GM19238 (cell line): ENCODE measurements around the gene NPHP4.

Source experiments
- DNase-seq: peaks from one replicate; pipeline ENCODE4 v3.0.0; 2011; ENCODE audit warnings: low spot score; ENCODE audit not compliant: insufficient read length

The NPHP4 gene

GRCh38 chr1:5880630-5881405 is 111.4 kb downstream of the NPHP4 start:
- DNase-seq = no peak

DNA sequence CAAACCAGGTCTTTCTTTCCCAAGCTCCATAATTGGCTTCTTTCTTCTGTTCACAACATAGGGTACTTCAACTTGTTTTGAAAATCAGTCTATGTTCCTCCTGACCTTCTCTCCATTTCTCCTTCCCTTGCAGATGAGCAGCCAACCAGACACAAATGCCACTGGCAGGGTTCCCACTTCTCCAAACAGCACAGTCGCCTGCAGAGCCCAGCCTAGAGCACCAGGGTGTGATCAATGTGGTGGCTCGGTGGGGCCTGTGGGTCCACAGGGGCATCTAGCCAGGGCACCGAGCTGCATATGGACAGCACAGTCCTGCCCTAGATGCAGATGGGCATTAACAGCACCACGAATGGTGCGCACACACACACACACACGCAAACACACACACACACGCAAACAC is 112.8 kb downstream of the NPHP4 start:
- DNase-seq = no peak

DNA sequence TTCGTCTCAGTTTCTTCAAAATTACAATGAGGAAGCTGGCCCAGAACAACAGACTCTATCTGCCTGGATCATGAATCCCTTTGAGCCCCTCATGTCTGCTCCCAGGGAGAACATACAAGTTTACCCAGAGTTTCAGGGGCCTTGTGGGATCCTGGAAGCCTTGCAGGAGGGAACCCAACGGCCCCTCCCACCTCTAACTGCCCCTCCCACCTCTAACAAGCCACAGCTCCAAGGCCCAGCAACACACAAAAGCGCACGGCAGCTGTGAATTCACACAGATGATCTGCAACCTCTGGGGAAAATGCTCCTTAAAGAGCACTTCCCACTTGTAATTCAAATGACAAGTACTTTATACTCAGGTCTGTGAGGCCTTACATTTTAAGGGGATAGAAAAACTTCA is 113.3 kb downstream of the NPHP4 start:
- DNase-seq = no peak

DNA sequence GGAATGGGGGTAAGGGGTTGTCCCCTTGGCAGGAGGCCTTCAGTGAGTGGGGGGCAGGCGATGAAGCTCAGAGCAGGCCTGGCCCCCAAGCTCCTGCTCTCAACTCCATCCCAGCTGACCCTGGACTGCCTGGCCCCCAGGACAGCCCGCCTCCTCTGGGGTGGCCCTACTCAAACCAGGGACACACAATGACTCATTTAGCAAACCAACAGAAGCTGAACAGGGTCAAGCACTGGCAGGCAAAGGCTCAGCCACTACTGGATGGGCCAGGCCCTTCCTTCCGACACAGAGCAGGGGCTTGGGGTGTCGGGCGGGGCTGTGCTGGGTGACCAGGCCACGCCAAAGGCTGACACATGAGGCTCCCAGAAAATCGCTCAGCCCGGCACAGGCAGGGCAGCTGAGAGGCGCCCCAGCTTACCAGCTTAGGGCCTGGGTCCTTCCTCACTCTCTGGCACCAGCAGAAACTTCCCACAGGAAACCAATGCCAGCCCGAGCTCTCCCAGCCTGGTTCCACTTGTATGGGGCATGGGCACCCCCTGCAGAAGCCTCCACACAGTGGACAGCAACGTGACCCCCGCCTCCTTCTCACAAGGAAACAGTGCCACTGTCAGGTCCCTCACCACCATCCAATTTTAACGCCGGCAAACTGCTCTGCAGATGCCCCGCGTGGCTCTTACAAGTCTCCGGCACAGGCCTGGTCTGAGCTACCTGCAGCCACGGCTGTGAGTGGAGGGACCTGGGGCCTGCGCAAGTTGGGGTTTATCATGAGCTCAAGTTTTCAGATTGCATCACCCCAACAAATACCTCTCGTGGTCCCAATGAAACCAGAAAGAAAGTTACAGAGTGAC is 114.3 kb downstream of the NPHP4 start:
- DNase-seq = no peak

DNA sequence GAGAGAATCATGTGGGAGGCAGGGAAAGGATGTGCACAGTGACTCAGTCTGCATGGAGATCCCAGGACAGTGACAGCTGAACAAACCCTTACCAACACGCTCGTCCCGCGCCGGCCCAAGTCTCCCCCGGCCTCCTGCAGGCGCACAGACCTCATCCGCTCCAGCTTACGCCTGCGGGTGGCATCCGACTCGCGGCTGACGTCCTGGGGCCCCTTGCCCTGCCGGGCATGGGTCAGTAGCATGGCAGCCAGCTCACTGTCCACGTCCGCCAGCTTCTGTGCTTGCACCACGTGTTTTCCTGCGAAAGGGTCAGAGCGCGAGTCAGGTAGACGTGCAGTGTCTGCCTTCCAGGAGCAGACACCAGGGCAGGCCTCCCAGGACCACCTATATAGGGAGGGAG is 115.2 kb downstream of the NPHP4 start:
- no peak for DNase-seq

GRCh38 chr1:5876094-5876650 is 116.1 kb downstream of the NPHP4 start:
- DNase-seq = no peak

DNA sequence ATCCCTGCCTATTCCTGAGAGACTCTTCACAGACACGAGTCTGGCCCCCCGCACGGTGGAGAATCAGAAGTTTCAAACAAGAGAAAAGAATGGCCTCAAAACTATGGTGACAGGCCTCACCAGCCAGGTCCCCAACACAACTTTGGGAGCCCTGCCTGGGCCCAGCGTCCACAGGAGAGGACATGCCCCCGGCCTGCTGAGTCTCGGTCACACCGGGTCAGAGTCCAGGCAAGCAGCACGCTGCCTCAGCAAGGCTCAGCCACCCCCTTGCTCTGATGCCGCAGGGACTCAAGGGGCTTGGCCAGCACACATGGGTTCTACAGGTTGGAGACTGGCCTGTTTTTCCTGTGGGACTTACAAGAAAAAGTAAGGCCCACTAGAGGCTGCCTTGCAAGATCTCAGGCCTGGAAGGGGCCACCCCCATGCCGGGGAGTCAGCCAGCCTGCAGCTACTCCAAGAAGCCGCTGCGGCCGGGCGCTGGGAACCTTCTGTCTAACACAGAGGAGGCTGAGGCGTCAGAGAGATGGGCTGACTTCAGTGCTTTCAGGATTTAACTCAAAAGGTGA is 116.8 kb downstream of the NPHP4 start:
- DNase-seq = no peak

- DNase-seq = no peak
Observed at GRCh38 chr1:5874416-5875110, 117.7 kb downstream of the NPHP4 start.

- no peak for DNase-seq
Observed at GRCh38 chr1:5873556-5873955, 118.7 kb downstream of the NPHP4 start.

GRCh38 chr1:5872886-5873285 is 119.3 kb downstream of the NPHP4 start:
- DNase-seq = no peak

- no peak for DNase-seq
Observed at GRCh38 chr1:5868931-5869500, 123.2 kb downstream of the NPHP4 start.

- no peak for DNase-seq
Observed at GRCh38 chr1:5865774-5866173, 126.5 kb downstream of the NPHP4 start.

- no peak for DNase-seq
Observed at GRCh38 chr1:5865056-5865455, 127.2 kb downstream of the NPHP4 start.

DNA sequence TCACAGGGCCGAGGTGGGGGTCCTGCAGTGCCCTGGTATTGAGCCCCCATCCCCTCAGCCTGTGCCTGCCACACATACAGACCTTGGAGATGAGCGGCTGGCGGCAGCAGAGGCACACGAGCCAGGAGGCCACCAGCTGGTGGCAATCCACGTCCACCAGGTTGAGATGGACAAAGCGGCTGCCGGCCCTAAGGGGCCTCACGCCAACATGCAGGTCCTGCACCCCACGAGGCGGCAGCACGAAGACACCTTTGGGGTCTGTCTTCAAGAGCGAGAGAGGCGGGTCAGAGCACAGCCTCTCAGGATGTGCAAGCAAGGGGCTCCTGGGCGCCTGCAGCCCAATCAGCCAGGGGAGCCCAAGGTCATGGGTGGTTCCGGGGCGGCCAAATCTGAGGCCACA is 128.0 kb downstream of the NPHP4 start:
- no peak for DNase-seq

DNA sequence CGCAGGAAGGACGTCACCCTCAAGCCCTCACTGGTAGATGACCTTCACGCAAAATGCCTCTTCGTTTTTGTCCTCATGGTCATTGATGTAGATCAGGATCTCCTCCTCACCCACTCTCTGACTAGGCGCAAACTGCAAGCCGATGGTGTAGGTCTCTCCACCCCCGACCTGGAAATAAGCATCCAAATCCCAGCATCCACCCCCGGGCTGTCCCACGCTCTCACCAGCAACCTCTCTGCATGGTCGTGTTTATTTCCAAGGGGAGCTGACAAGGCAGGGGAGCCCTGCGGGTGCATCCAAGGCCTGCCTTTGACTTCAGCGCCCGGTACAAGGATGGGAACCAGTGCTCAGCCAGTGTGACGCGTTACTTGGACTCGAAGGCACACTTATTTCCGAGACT is 129.0 kb downstream of the NPHP4 start:
- DNase-seq = no peak

DNA sequence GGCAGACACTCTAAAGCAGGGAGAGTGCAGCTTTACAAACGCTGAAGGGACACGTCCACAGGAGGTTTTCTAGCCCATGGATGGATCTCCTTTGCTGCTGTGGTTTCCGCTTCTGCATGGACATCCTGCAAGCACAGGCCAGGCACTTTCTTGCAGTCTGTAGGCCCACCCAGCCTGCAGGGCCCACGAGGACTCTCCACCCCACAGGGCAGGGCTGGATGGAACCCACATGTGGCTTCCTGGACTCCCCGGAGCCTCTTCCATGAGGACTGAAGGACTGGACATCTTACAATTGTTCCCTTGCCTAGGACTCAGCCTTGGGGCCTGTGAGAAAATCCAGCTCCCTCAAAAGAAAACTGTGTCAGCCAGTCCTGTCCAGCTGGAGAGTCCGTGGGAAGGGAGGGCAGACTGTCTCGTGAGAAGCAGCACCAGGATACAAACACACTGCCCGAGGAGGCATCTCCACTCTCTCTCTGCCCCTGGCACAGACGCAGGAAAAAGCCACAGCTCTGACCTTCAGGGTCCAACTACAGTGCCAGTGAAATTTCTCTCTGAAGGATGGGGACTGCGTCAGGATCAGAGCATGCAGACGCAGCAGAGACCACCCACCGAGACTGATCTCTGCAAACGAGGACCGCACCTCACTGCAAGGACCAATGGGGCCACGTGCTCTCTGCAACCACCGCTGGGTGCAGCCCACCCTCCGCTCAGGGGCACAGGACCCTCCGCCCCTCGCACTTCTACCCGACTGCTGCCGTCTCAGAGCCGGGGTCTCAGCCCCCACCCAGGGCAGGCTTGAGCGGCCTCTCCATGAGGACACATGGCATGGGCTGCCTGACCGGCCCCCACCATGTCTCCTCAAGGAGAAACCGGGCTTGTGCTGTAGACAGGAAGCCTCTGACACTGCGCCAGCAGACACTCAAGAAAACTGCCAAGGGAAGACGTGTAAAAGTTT is 130.1 kb downstream of the NPHP4 start:
- DNase-seq = no peak

- DNase-seq = no peak
Observed at GRCh38 chr1:5860277-5860676, 131.9 kb downstream of the NPHP4 start.

- DNase-seq = no peak
Observed at GRCh38 chr1:5859766-5860165, 132.5 kb downstream of the NPHP4 start.

DNA sequence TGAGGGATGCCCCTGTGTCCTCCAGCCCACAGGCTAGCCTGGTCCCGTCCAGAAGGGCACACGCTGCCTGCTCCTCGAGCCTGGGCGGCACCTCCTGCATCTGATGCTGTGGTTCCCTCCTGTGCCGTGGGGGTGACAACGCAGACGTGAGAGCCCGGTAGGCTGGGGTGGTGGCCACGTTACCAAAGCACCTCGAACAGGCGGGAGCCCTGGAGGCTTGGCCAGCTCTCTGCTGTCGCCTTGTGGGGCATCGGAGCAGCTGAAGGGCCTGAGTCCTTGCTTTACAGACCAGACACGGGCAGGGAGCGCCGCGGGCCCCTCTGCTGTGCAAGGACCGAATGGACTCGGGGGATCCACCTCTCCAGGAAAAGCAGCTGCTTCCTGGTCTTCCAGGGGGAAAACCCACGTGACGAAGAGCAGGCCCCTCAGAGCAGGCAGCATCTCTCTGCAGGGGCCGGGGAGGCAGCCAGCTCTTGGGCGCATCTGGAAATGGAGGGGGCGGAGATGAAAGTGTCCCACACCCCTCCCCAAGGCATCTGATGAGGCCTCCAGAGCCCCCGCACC is 133.3 kb downstream of the NPHP4 start:
- no peak for DNase-seq

DNA sequence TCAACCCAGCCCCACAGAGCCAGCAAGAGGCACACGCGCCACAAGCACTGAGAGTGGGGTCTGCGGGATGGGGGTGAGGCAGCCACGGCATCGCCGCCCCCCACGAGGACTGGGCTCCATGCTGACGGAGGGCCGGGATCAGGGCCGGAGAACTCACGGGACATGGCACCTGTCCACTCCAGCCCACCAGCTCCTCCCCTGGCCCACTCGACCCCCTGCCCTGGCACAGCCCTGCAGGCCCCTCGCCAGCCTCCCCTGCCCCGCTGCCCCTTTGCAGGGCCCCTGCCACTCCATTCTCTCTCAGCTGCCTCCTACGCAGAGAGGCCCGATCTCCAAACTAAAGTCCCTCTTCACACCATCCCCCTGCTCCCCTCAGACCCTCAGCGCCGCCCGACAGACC is 134.0 kb downstream of the NPHP4 start:
- no peak for DNase-seq
